Erythroblast (primary cell): ENCODE results near the gene UBXN6.

Experiments used
- GATA1 ChIP-seq: IDR thresholded peaks from 2 replicates; pipeline ENCODE4 v1.6.1; 2011; ENCODE audit warnings: low read depth, mild to moderate bottlenecking, control low read depth, low read length, moderate library complexity
- POLR2A ChIP-seq: IDR thresholded peaks from 2 replicates; pipeline ENCODE4 v1.6.1; 2011; ENCODE audit warnings: mild to moderate bottlenecking, low read length

DNA sequence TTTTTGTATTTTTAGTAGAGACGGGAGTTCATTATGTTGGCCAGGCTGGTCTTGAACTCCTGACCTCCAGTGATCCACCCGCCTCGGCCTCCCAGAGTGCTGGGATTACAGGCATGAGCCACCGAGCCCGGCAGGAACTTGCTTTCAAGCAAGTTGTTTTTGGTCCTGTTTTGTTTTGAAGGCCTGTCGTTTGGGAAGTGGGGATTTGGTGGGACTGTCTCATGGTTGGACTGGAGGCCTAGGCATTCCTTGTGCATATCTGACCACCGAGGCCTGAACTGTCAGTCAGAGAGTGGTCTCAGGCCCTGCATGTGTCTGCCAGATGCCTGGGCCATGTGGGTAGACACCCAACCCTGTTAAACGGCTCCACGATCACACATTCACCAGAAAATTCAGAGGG lies 26.3 kb downstream of the UBXN6 start:
- TF ChIP-seq POLR2A (no peak), GATA1 (no peak)
